Adrenal gland (tissue), 5 donors: ENCODE data around the gene MDM1.

Experiments
- POLR2A ChIP-seq, 2 donors: fragments of 450-650 bp; IDR thresholded peaks; one replicate each; pipeline ENCODE4 v1.6.1; 2017; ENCODE audit warnings: antibody characterized with exemption in 2 of 2, mild to moderate bottlenecking in 2 of 2, moderate library complexity in 1 of 2
- TF ChIP-seq, protein P1 (sequence below), 6 experiments: fragments of 450-650 bp in 4 of 6; fragments of 200-600 bp in 2 of 6; sonication (generic) in 1 of 6; IDR thresholded peaks; 1 replicate in 5 of 6; 2 replicates in 1 of 6; pipeline versions ENCODE4 v1.5.1 to v1.8.0; 2016 to 2021; ENCODE audit warnings: antibody characterized with exemption in 6 of 6, mild to moderate bottlenecking in 2 of 6, moderate library complexity in 1 of 6
- donor health status: DM: no; HTN: no; CAD: no.

DNA sequence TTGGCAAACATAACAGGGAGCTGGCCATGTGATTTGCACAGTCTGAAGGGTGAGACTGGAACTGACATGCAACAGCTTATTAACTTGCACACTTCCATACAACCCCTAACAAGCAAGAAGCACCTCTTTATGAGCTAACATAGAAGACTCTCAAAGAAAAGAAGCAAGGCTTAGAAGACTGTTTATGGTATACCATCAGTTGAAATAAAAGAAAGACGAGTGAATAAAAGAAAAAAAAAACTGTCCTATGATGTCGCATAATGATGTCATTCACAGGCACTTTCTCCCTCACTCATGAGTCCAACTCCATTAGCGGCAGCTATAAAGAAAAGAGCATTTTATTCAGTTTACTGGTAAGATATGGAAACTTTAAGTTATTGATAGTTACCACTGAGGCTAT, 3.3 kb upstream of the MDM1 start:
- TF ChIP-seq, protein P1, sequence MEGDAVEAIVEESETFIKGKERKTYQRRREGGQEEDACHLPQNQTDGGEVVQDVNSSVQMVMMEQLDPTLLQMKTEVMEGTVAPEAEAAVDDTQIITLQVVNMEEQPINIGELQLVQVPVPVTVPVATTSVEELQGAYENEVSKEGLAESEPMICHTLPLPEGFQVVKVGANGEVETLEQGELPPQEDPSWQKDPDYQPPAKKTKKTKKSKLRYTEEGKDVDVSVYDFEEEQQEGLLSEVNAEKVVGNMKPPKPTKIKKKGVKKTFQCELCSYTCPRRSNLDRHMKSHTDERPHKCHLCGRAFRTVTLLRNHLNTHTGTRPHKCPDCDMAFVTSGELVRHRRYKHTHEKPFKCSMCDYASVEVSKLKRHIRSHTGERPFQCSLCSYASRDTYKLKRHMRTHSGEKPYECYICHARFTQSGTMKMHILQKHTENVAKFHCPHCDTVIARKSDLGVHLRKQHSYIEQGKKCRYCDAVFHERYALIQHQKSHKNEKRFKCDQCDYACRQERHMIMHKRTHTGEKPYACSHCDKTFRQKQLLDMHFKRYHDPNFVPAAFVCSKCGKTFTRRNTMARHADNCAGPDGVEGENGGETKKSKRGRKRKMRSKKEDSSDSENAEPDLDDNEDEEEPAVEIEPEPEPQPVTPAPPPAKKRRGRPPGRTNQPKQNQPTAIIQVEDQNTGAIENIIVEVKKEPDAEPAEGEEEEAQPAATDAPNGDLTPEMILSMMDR (IDR thresholded peaks at IDR 0.05) = no peak
- TF ChIP-seq POLR2A (IDR thresholded peaks at IDR 0.05) = no peak
